Body of pancreas (tissue), 4 donors: ENCODE data around the gene ACTRT1. TPM values are rescaled to one million over a fixed set of nuclear protein-coding genes. Genes with fewer than 3 reads are reported as not detected.

ENCODE experiments used
- ATAC-seq: fragments of 150-250 bp; one replicate; pipeline ENCODE4 v1.9.1; 2016
- DNase-seq, 4 donors: peaks; one replicate each; pipeline ENCODE4 v3.0.0-alpha.2; 2019
- H3K27ac ChIP-seq, 4 donors: fragments of 200-600 bp; sonication (generic); 1 replicate in 3 of 4; 2 replicates in 1 of 4; pipeline versions ENCODE4 v1.5.1 to v1.6.1; 2016 to 2019; ENCODE audit warnings: mild to moderate bottlenecking in 1 of 4, mixed read lengths in 1 of 4, moderate library complexity in 1 of 4
- H3K27me3 ChIP-seq, 2 donors: fragments of 200-600 bp; sonication (generic); one replicate each; pipeline ENCODE4 v1.6.0; 2016; ENCODE audit warnings: mild to moderate bottlenecking in 1 of 2
- H3K36me3 ChIP-seq, 2 donors: fragments of 200-600 bp; sonication (generic); replicated peaks in 1 of 2; 2 replicates each; pipeline ENCODE4 v1.5.1; 2016; ENCODE audit warnings: low read depth in 2 of 2; ENCODE audit not compliant: insufficient read depth in 1 of 2
- H3K4me1 ChIP-seq: fragments of 200-600 bp; sonication (generic); one replicate; pipeline ENCODE4 v1.6.0; 2016
- H3K4me3 ChIP-seq, 2 donors: fragments of 200-600 bp; sonication (generic); 1 replicate in 1 of 2; 2 replicates in 1 of 2; pipeline ENCODE4 v1.5.1; 2016 to 2019
- H3K9me3 ChIP-seq, 3 donors: fragments of 200-600 bp; sonication (generic); 1 replicate in 2 of 3; 2 replicates in 1 of 3; pipeline ENCODE4 v1.5.1; 2016
- CTCF ChIP-seq, 7 experiments: fragments of 450-650 bp in 4 of 7; fragments of 200-600 bp in 3 of 7; sonication (generic) in 3 of 7; IDR thresholded peaks; one replicate each; pipeline ENCODE4 v1.5.1; 2016 to 2019; ENCODE audit warnings: antibody characterized with exemption in 7 of 7
- POLR2A ChIP-seq, 3 donors: fragments of 450-650 bp; IDR thresholded peaks; one replicate each; pipeline ENCODE4 v1.6.1; 2016; ENCODE audit warnings: antibody characterized with exemption in 3 of 3, mild to moderate bottlenecking in 2 of 3
- WGBS, 2 donors: methylation state at CpG; one replicate each; pipeline ENCODE4 v1.1.5; 2017; 5-methylcytosine and 5-hydroxymethylcytosine counted together
- intact Hi-C: fragments of 100-400 bp; cut with DNase I; formaldehyde crosslinking; loops from one replicate; pipeline ENCODE4 v1.15.1; 2023
- total RNA-seq, 2 donors: library from RNA; depleted of rRNA; stranded (reverse); fragments of >200 nt; gene quantifications; one replicate each; pipeline ENCODE4 v1.1.0, GENCODE V29; 2016

Gene ACTRT1
- total RNA-seq, 2 donors from 2014 or later, result not detected

GRCh38 chrX:128021566-128021965 lies 30.6 kb downstream of the ACTRT1 start:
- Histone ChIP-seq H3K27me3 (no peaks in the 10 kb centered on the region), H3K4me3 (no peak overlapping the region), H3K27ac (no peak overlapping the region), H3K9me3 (no peaks in the 10 kb centered on the region), H3K4me1 (no peaks in the 10 kb centered on the region), H3K36me3 (no peaks in the 10 kb centered on the region)
- DNase-seq (no peak), ATAC-seq (no peak)
- 44 to 73% methylated on average over 1 of the region's 1 CpG for whole genome bisulfite sequencing, 2 donors
- intact Hi-C loops, result no loop called here
- TF ChIP-seq POLR2A (IDR thresholded peaks at IDR 0.05), result no peak

- Histone ChIP-seq H3K36me3 (no peaks in the 10 kb centered on the region), H3K27me3 (no peaks in the 10 kb centered on the region), H3K4me1 (no peaks in the 10 kb centered on the region), H3K27ac (no peak overlapping the region), H3K4me3 (no peak overlapping the region), H3K9me3 (no peaks in the 10 kb centered on the region)
- no peak for TF ChIP-seq POLR2A (IDR thresholded peaks at IDR 0.05)
- TF ChIP-seq CTCF (IDR thresholded peaks at IDR 0.05), result no peak
- ATAC-seq (peak; percentile 52), DNase-seq (no peak)
- intact Hi-C loops, result no loop called here
- 3 to 6% methylated on average over 2 of the region's 2 CpGs for WGBS, 2 donors
These were observed 31.5 kb downstream of the ACTRT1 start for GRCh38 chrX:128020701-128021100.

GRCh38 chrX:128019218-128019617 lies 33.0 kb downstream of the ACTRT1 start:
- no peak for DNase-seq
- ATAC-seq, result no peak
- Histone ChIP-seq H3K4me1 (no peaks in the 10 kb centered on the region), H3K27ac (no peak overlapping the region), H3K9me3 (no peaks in the 10 kb centered on the region), H3K4me3 (no peak overlapping the region), H3K27me3 (no peaks in the 10 kb centered on the region), H3K36me3 (no peaks in the 10 kb centered on the region)
- TF ChIP-seq POLR2A (IDR thresholded peaks at IDR 0.05), result no peak
- 23 to 63% methylated on average over 2 of the region's 2 CpGs for WGBS, 2 donors
- intact Hi-C loops, result no loop called here

GRCh38 chrX:128012015-128012414 lies 40.2 kb downstream of the ACTRT1 start:
- no peaks in the 10 kb centered on the region for H3K9me3 ChIP-seq
- intact Hi-C loops, result no loop called here
- 36 to 54% methylated on average over 1 of the region's 1 CpG for WGBS, 2 donors
- DNase-seq (no peak), ATAC-seq (no peak)
- no peaks in the 10 kb centered on the region for H3K4me1 ChIP-seq
- H3K36me3 ChIP-seq, result no peaks in the 10 kb centered on the region
- no peaks in the 10 kb centered on the region for H3K27me3 ChIP-seq
- no peak overlapping the region for H3K27ac ChIP-seq
- no peak overlapping the region for H3K4me3 ChIP-seq
- no peak for TF ChIP-seq CTCF (IDR thresholded peaks at IDR 0.05)
- TF ChIP-seq POLR2A (IDR thresholded peaks at IDR 0.05), result no peak

- intact Hi-C loops, result no loop called here
- no peak for ATAC-seq
- no peaks in the 10 kb centered on the region for H3K9me3 ChIP-seq
- no peak for DNase-seq
- no peak for TF ChIP-seq CTCF (IDR thresholded peaks at IDR 0.05)
- TF ChIP-seq POLR2A (IDR thresholded peaks at IDR 0.05), result no peak
- no peak overlapping the region for H3K4me3 ChIP-seq
- H3K4me1 ChIP-seq, result no peaks in the 10 kb centered on the region
- no peaks in the 10 kb centered on the region for H3K36me3 ChIP-seq
- no peaks in the 10 kb centered on the region for H3K27me3 ChIP-seq
- no peak overlapping the region for H3K27ac ChIP-seq
These were observed 44.3 kb downstream of the ACTRT1 start for GRCh38 chrX:128007882-128008281.
